HepG2 (cell line): Measurements from ENCODE around the gene ZBTB45. TPM values are rescaled to one million over a fixed set of nuclear protein-coding genes. Genes with fewer than 3 reads are reported as not detected.

Experiments used
- CCDC6 ChIP-seq: sonication (generic); formaldehyde crosslinking; IDR thresholded peaks from 2 replicates; pipeline ENCODE4 v1.8.1; 2022; ENCODE audit warnings: mild to moderate bottlenecking, missing genetic modification reagents, moderate library complexity
- FIP1L1 ChIP-seq: fragments of 200-400 bp; formaldehyde crosslinking; IDR thresholded peaks from 2 replicates; pipeline ENCODE4 v1.6.1; 2018; ENCODE audit warnings: low read depth, mild to moderate bottlenecking, low read length, moderate library complexity, borderline replicate concordance; ENCODE audit not compliant: insufficient read depth
- FOSL1 ChIP-seq: sonication (generic); formaldehyde crosslinking; IDR thresholded peaks from 2 replicates; pipeline ENCODE4 v1.9.0; 2021; ENCODE audit warnings: missing genetic modification reagents, borderline replicate concordance
- FOXK2 ChIP-seq: fragments of 450-650 bp; IDR thresholded peaks from 2 replicates; pipeline ENCODE4 v1.6.1; 2016
- IRX3 ChIP-seq: sonication (generic); formaldehyde crosslinking; IDR thresholded peaks from 2 replicates; pipeline ENCODE4 v1.8.1; 2023; ENCODE audit warnings: mild to moderate bottlenecking, low read depth, missing genetic modification reagents, borderline replicate concordance
- MATR3 ChIP-seq: sonication (generic); formaldehyde crosslinking; IDR thresholded peaks from 2 replicates; pipeline ENCODE4 v1.4.0; 2020; ENCODE audit warnings: missing genetic modification reagents
- NAIF1 ChIP-seq: sonication (generic); formaldehyde crosslinking; IDR thresholded peaks from 2 replicates; pipeline ENCODE4 v1.5.0; 2020; ENCODE audit warnings: mild to moderate bottlenecking, missing genetic modification reagents, borderline replicate concordance
- NFATC3 ChIP-seq: sonication (generic); formaldehyde crosslinking; IDR thresholded peaks from 2 replicates; pipeline ENCODE4 v1.5.1; 2020; ENCODE audit warnings: mild to moderate bottlenecking, missing genetic modification reagents
- NFKB2 ChIP-seq: sonication (generic); formaldehyde crosslinking; IDR thresholded peaks from 2 replicates; pipeline ENCODE4 v1.4.0; 2020; ENCODE audit warnings: missing genetic modification reagents, borderline replicate concordance
- NKX3-1 ChIP-seq: sonication (generic); formaldehyde crosslinking; IDR thresholded peaks from 2 replicates; pipeline ENCODE4 v1.5.0; 2020; ENCODE audit warnings: missing genetic modification reagents
- PHF5A ChIP-seq: IDR thresholded peaks from one replicate; pipeline ENCODE4 v1.6.1; 2018; ENCODE audit warnings: low read depth, missing genetic modification reagents; ENCODE audit not compliant: unreplicated experiment
- POLR2G ChIP-seq: fragments of 200-400 bp; formaldehyde crosslinking; IDR thresholded peaks from 2 replicates; pipeline ENCODE4 v1.6.1; 2018; ENCODE audit warnings: mild to moderate bottlenecking, low read depth, low read length, moderate library complexity
- RCOR2 ChIP-seq: IDR thresholded peaks from 2 replicates; pipeline ENCODE4 v1.6.1; 2016; ENCODE audit warnings: missing biosample characterization, missing genetic modification reagents
- SIN3A ChIP-seq: IDR thresholded peaks from 2 replicates; pipeline ENCODE4 v1.6.1; 2011; ENCODE audit warnings: low read depth, mild to moderate bottlenecking, control low read depth, low read length, borderline replicate concordance
- SP4 ChIP-seq: sonication (generic); formaldehyde crosslinking; IDR thresholded peaks from 2 replicates; pipeline ENCODE4 v1.8.1; 2023; ENCODE audit warnings: mild to moderate bottlenecking, missing genetic modification reagents
- ZBTB3 ChIP-seq: sonication (generic); formaldehyde crosslinking; IDR thresholded peaks from 2 replicates; pipeline ENCODE4 v1.4.0; 2020; ENCODE audit warnings: low read depth, mild to moderate bottlenecking, moderate library complexity, missing genetic modification reagents, borderline replicate concordance
- ZBTB42 ChIP-seq: sonication (generic); formaldehyde crosslinking; IDR thresholded peaks from 2 replicates; pipeline ENCODE4 v1.5.0; 2020; ENCODE audit warnings: mild to moderate bottlenecking, missing genetic modification reagents
- ZNF225 ChIP-seq: sonication (generic); formaldehyde crosslinking; IDR thresholded peaks from 2 replicates; pipeline ENCODE4 v1.4.0; 2020; ENCODE audit warnings: mild to moderate bottlenecking, missing genetic modification reagents
- ZNF567 ChIP-seq: sonication (generic); formaldehyde crosslinking; IDR thresholded peaks from 2 replicates; pipeline ENCODE4 v1.8.1; 2023; ENCODE audit warnings: mild to moderate bottlenecking, missing genetic modification reagents, borderline replicate concordance
- ZNF674 ChIP-seq: sonication (generic); formaldehyde crosslinking; IDR thresholded peaks from 2 replicates; pipeline ENCODE4 v1.5.0; 2020; ENCODE audit warnings: low read depth, mild to moderate bottlenecking, missing genetic modification reagents
- polyA plus RNA-seq, 8 experiments: library from polyadenylated mRNA; depleted of rRNA in 3 of 8; stranded (reverse) in 7 of 8; unstranded in 1 of 8; fragments of >200 nt; fragmentation: Illumina TruSeq in 4 of 8; extraction: Trizol in 4 of 8; gene quantifications; 2 replicates each; pipeline versions ENCODE4 v1.2.1 to v1.2.3, GENCODE V29; 2011 to 2016; ENCODE audit warnings: low read depth in 4 of 8, missing spikeins in 1 of 8, mixed read lengths in 1 of 8; ENCODE audit not compliant: insufficient read depth in 1 of 8
- total RNA-seq, 5 experiments: library from RNA; depleted of rRNA; stranded (reverse); fragments of >200 nt; fragmentation: Illumina TruSeq; extraction: Trizol; gene quantifications; 2 replicates each; pipeline ENCODE4 v1.2.3, GENCODE V29; 2016; ENCODE audit warnings: low read depth in 1 of 5
- TF ChIP-seq, protein P1 (sequence below): fragments of 450-650 bp; IDR thresholded peaks from 2 replicates; pipeline ENCODE4 v1.6.1; 2017
- TF ChIP-seq, protein P2 (sequence below): sonication (generic); formaldehyde crosslinking; IDR thresholded peaks from 2 replicates; pipeline ENCODE4 v1.5.1; 2020; ENCODE audit warnings: mild to moderate bottlenecking, missing genetic modification reagents, borderline replicate concordance
- TF ChIP-seq, protein P3 (sequence below), 2 experiments: sonication (generic) in 1 of 2; formaldehyde crosslinking in 1 of 2; IDR thresholded peaks; 2 replicates each; pipeline versions ENCODE4 v1.4.0 to v1.6.1; 2016 to 2020; ENCODE audit warnings: borderline replicate concordance in 1 of 2, low read depth in 1 of 2, mild to moderate bottlenecking in 1 of 2, missing genetic modification reagents in 1 of 2
- TF ChIP-seq, protein P4 (sequence below): IDR thresholded peaks from 2 replicates; pipeline ENCODE4 v1.6.1; 2016; ENCODE audit warnings: missing genetic modification reagents, missing compliant biosample characterization

ZBTB45 gene
- total and polyA plus RNA-seq, 2 of the 13 experiments (the other 11 are each of a cell fraction or from before 2014, with no cell fraction given) = 3.0 to 3.7 TPM

DNA sequence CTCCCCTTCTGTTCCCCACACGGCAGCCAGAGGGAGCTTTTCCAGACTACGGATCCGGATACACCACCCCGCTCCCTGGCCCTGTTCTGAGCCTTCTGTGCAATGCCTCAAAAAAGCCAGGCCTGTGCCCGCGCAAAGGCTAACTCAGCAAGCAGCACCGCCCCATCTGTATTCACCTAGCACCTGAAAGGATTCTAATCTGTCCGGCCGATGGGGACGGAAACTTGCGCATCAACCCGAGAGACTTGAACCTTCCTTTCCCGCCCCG, 589 bp downstream of the ZBTB45 start (continued):
- TF ChIP-seq ZBTB3 (no peak), NKX3-1 (CRISPR knock-in tag) (peak; percentile 69; the same call in 1 of the 2 replicates), PHF5A (CRISPR knock-in tag) (no peak), POLR2G (0 out of 2 replicates have a peak, but pooled peaks have one; percentile 15), FIP1L1 (no peak), MATR3 (no peak), ZNF674 (CRISPR knock-in tag) (no peak), RCOR2 (0 out of 2 replicates have a peak, but pooled peaks have one; percentile 3), FOSL1 (CRISPR knock-in tag) (no peak), FOXK2 (no peak), ZNF225 (0 out of 2 replicates have a peak, but pooled peaks have one; percentile 15), NAIF1 (CRISPR knock-in tag) (0 out of 2 replicates have a peak, but pooled peaks have one; percentile 6), SP4 (0 out of 2 replicates have a peak, but pooled peaks have one; percentile 13), CCDC6 (CRISPR knock-in tag) (no peak), NFKB2 (CRISPR knock-in tag) (no peak), SIN3A (no peak), ZBTB42 (CRISPR knock-in tag) (no peak), IRX3 (0 out of 2 replicates have a peak, but pooled peaks have one; percentile 19), ZNF567 (CRISPR knock-in tag) (0 out of 2 replicates have a peak, but pooled peaks have one; percentile 1), NFATC3 (CRISPR knock-in tag) (no peak)
- TF ChIP-seq, protein P1, sequence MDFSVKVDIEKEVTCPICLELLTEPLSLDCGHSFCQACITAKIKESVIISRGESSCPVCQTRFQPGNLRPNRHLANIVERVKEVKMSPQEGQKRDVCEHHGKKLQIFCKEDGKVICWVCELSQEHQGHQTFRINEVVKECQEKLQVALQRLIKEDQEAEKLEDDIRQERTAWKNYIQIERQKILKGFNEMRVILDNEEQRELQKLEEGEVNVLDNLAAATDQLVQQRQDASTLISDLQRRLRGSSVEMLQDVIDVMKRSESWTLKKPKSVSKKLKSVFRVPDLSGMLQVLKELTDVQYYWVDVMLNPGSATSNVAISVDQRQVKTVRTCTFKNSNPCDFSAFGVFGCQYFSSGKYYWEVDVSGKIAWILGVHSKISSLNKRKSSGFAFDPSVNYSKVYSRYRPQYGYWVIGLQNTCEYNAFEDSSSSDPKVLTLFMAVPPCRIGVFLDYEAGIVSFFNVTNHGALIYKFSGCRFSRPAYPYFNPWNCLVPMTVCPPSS = no peak
- TF ChIP-seq, protein P2, sequence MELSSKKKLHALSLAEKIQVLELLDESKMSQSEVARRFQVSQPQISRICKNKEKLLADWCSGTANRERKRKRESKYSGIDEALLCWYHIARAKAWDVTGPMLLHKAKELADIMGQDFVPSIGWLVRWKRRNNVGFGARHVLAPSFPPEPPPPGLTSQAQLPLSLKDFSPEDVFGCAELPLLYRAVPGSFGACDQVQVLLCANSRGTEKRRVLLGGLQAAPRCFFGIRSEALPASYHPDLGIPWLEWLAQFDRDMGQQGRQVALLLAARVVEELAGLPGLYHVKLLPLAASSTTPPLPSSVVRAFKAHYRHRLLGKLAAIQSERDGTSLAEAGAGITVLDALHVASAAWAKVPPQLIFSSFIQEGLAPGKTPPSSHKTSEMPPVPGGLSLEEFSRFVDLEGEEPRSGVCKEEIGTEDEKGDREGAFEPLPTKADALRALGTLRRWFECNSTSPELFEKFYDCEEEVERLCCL = no peak
- TF ChIP-seq, protein P3, sequence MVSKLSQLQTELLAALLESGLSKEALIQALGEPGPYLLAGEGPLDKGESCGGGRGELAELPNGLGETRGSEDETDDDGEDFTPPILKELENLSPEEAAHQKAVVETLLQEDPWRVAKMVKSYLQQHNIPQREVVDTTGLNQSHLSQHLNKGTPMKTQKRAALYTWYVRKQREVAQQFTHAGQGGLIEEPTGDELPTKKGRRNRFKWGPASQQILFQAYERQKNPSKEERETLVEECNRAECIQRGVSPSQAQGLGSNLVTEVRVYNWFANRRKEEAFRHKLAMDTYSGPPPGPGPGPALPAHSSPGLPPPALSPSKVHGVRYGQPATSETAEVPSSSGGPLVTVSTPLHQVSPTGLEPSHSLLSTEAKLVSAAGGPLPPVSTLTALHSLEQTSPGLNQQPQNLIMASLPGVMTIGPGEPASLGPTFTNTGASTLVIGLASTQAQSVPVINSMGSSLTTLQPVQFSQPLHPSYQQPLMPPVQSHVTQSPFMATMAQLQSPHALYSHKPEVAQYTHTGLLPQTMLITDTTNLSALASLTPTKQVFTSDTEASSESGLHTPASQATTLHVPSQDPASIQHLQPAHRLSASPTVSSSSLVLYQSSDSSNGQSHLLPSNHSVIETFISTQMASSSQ (IDR thresholded peaks at IDR 0.05; ENCODE audit: low read depth) = no peak
- TF ChIP-seq, protein P3 (CRISPR knock-in tag; IDR thresholded peaks at IDR 0.05; ENCODE audit: borderline replicate concordance) = no peak
- TF ChIP-seq, protein P4, sequence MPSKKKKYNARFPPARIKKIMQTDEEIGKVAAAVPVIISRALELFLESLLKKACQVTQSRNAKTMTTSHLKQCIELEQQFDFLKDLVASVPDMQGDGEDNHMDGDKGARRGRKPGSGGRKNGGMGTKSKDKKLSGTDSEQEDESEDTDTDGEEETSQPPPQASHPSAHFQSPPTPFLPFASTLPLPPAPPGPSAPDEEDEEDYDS (CRISPR knock-in tag) = 0 out of 2 replicates have a peak, but pooled peaks have one; percentile 36
